Large intestine (tissue), 3 donors: ENCODE measurements around the gene SLFN5. TPM values are rescaled to one million over a fixed set of nuclear protein-coding genes. Genes with fewer than 3 reads are reported as not detected.
"Not testable (repeated sequence)": the region's sequence is repeated elsewhere in the genome, so short reads cannot be mapped to it uniquely, and the experiment has no call there.

Experiments
- DNase-seq, 2 donors: peaks; one replicate each; pipeline versions ENCODE4 v3.0.0 to v3.0.0-alpha.2; 2013
- H3K27ac ChIP-seq: one replicate; pipeline ENCODE4 v1.5.1; 2013; ENCODE audit warnings: low read length
- H3K27me3 ChIP-seq: 2 replicates; pipeline ENCODE4 v1.6.1; 2013; ENCODE audit warnings: low read length; ENCODE audit not compliant: control insufficient read depth, insufficient read depth
- H3K36me3 ChIP-seq: 2 replicates; pipeline ENCODE4 v1.6.1; 2013; ENCODE audit warnings: low read length; ENCODE audit not compliant: control insufficient read depth, insufficient read depth
- H3K4me1 ChIP-seq: one replicate; pipeline ENCODE4 v1.6.1; 2013; ENCODE audit warnings: low read length; ENCODE audit not compliant: control insufficient read depth, insufficient read depth
- H3K4me3 ChIP-seq: one replicate; pipeline ENCODE4 v1.5.1; 2013; ENCODE audit warnings: low read length
- H3K9me3 ChIP-seq: one replicate; pipeline ENCODE4 v1.6.1; 2013; ENCODE audit warnings: mild to moderate bottlenecking, low read depth, low read length, moderate library complexity; ENCODE audit not compliant: control insufficient read depth
- WGBS: methylation state at CpG from one replicate; pipeline ENCODE4 v1.1.5; 2013; ENCODE audit warnings: low lambda C conversion rate; ENCODE audit not compliant: insufficient coverage; 5-methylcytosine and 5-hydroxymethylcytosine counted together
- polyA plus RNA-seq: library from polyadenylated mRNA; unstranded; fragments of 120-200 nt; gene quantifications from one replicate; pipeline ENCODE4 v1.2.1, GENCODE V29; 2013

Gene SLFN5
- polyA plus RNA-seq, 1 donor, result 4.7 TPM

DNA sequence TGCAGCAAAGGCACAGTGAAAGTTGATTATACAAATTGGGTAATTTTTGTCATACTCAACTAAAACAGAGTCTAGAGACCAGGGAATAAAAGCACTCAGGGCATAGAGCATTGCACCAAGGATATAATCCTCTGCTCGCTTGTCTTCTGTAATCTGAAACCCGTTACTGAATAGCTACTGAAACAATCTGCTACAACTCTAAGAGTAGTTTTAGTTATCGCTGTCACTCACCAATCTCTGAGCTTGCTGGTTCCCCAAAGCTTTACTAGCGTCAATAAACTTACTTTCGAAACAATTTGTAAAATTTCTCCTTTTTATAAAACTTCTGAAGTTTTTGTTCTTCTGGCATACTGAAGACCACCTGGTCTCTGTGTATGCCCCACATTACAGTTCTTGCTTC, 25.8 kb upstream of the SLFN5 start:
- Histone ChIP-seq H3K4me1 (no peaks in the 10 kb centered on the region), H3K9me3 (no peaks in the 10 kb centered on the region), H3K36me3 (no peaks in the 10 kb centered on the region), H3K27me3 (no peaks in the 10 kb centered on the region), H3K4me3 (no peak overlapping the region), H3K27ac (no peak overlapping the region)
- 100% methylated on average over 2 of the region's 5 CpGs for WGBS
- DNase-seq, result no peak

DNA sequence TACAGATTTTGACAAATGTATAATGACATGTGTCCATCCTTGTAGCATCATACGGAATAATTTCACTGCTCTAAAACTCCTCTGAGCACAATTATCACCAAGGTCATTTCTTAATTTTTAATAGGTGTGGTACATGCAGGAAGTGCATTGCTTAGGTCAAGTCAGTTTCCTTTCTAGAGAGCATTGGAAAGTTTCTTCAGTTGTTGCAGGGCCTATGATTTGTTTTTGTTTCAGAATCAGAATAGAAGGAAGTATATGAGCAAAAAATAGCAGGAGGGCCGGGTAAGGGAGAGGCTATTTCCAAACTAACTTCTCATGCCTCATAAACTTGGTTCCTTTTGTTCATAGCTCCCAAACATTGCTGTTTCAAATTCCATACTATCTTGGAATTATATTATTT, 24.0 kb upstream of the SLFN5 start:
- Histone ChIP-seq H3K27me3 (no peaks in the 10 kb centered on the region), H3K4me3 (no peak overlapping the region), H3K36me3 (no peaks in the 10 kb centered on the region), H3K4me1 (no peaks in the 10 kb centered on the region), H3K9me3 (no peaks in the 10 kb centered on the region), H3K27ac (no peak overlapping the region)
- DNase-seq, result no peak
- 80% methylated on average over 1 of the region's 2 CpGs for WGBS

DNA sequence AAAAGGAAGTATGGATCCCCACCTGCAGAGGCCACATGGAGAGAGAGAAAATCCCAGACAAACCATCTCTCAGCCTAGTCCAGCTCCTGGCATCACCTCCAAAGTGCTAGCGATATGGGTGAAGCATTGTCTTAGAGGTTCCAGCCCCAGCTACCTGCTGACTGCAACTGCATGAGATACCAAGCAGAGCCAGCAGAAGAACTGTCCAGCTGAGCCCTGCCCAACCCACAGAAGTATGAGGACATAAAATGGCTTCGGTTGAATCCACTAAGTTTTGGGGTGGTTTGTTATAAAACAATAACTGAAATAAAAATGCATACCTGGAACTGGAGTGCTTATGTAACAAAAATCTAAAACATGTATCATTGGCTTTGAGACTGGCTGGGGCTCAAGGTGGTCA, 20.4 kb upstream of the SLFN5 start:
- peaks cover 2% of the 10 kb centered on the region for H3K27me3 ChIP-seq
- H3K9me3 ChIP-seq, result no peaks in the 10 kb centered on the region
- H3K27ac ChIP-seq, result no peak overlapping the region
- no peak overlapping the region for H3K4me3 ChIP-seq
- H3K36me3 ChIP-seq, result no peaks in the 10 kb centered on the region
- no peak for DNase-seq
- no peaks in the 10 kb centered on the region for H3K4me1 ChIP-seq
- WGBS, result no CpG with 5 or more reads among the region's 2 CpGs

DNA sequence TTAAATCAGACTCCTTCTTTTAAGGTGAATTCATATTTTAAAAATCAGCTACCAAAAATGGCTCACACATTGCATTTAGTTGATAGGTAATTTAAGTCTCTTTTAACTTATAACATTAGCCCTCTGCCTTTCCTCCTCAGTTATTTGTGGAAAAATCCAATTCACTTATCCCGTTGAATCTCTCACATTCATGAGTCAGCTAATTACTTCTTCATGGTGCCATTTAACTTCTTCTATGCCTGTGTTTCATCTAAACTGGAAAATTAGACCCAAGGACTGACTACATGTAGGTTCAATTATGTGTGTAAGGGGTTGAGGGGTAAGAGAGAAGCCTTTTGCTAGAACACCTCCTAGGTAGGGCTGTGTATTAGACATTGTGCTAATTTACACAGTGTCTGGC, 18.4 kb upstream of the SLFN5 start:
- no peak overlapping the region for H3K4me3 ChIP-seq
- peaks cover 2% of the 10 kb centered on the region for H3K27me3 ChIP-seq
- no peaks in the 10 kb centered on the region for H3K36me3 ChIP-seq
- DNase-seq, result no peak
- H3K27ac ChIP-seq, result no peak overlapping the region
- WGBS, result no CpG with 5 or more reads among the region's 1 CpG
- no peaks in the 10 kb centered on the region for H3K9me3 ChIP-seq
- H3K4me1 ChIP-seq, result no peaks in the 10 kb centered on the region

DNA sequence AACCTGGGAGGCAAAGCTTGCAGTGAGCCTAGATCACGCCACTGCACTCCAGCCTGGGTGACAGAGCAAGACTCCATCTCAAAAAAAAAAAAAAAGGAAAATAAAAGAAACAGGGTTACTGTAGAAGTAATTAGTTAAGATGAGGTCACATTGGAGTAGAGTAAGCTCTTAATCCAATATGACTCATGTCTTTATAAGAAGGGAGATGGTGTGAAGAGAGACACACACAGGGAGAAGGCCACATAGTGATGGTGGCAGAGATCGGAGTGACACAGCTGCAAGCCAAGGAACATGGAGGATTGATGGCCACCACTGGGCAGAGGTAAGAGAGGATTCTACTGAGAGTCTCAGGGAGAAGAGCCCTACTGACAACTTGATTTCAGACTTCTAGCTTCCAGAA, 15.3 kb upstream of the SLFN5 start:
- H3K27ac ChIP-seq, result no peak overlapping the region
- H3K9me3 ChIP-seq, result no peaks in the 10 kb centered on the region
- no peak for DNase-seq
- H3K36me3 ChIP-seq, result no peaks in the 10 kb centered on the region
- H3K4me1 ChIP-seq, result no peaks in the 10 kb centered on the region
- no CpG with 5 or more reads among the region's 2 CpGs for WGBS
- H3K4me3 ChIP-seq, result no peak overlapping the region
- peaks cover 5% of the 10 kb centered on the region for H3K27me3 ChIP-seq

DNA sequence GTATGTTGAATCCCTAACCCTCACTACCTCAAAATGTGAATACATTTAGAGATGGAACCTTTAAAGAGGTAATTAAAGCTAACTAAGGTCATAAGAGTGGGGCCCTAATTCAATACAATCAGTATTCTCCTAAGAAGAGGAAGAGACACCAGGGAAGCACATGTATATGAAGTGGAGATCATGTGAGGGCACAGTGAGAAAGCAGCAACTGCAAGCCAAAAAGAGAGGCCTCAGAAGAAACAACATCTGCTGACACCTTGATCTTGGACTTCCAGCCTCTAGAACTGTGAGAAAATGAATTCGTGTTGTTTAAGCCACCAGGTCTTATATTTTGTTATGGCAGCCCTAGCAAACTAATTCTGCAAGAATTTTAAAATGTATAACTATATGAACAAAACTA, 13.2 kb upstream of the SLFN5 start:
- Histone ChIP-seq H3K27me3 (peaks cover 5% of the 10 kb centered on the region), H3K27ac (no peak overlapping the region), H3K4me3 (no peak overlapping the region), H3K9me3 (no peaks in the 10 kb centered on the region), H3K4me1 (no peaks in the 10 kb centered on the region), H3K36me3 (no peaks in the 10 kb centered on the region)
- DNase-seq, result no peak
- 86% methylated on average over 1 of the region's 1 CpG for WGBS

DNA sequence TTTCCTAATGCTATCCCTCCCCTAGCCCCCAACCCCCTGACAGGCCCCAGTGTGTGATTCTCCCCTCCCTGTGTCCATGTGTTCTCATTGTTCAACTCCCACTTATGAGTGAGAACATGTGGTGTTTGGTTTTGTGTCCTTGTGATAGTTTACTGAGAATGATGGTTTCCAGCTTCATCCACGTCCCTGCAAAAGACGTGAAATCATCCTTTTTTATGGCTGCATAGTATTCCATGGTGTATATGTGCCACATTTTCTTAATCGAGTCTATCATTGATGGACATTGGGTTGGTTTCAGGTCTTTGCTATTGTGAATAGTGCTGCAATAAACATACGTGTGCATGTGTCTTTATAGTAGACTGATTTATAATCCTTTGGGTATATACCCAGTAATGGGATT, 8.6 kb upstream of the SLFN5 start:
- not testable (repeated sequence) for H3K36me3 ChIP-seq, H3K27me3 ChIP-seq, DNase-seq, H3K4me3 ChIP-seq, H3K4me1 ChIP-seq, H3K9me3 ChIP-seq, H3K27ac ChIP-seq
- WGBS, result no CpG with 5 or more reads among the region's 4 CpGs

DNA sequence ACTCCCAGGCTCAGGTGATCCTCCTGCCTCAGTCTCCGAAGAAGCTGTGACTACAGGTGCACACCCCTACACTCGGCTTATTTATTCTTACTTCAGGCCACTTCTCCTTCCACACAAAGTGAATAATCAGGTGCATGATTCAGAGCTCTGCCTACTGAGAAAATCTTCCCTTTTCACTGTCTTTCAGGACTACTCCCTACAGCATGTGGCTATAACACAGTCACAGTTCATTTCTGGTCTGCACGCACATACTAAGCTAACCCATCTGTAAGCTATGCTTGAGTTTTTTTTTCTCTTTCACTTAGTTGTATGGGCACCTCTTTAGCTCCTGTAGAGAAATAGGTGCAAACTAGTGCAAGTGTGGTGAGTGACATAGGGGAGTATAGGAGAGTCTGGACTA, 7.6 kb upstream of the SLFN5 start:
- Histone ChIP-seq H3K27me3 (peaks cover 5% of the 10 kb centered on the region), H3K36me3 (no peaks in the 10 kb centered on the region), H3K9me3 (no peaks in the 10 kb centered on the region), H3K4me3 (no peak overlapping the region), H3K4me1 (no peaks in the 10 kb centered on the region), H3K27ac (no peak overlapping the region)
- WGBS, result no CpG with 5 or more reads among the region's 3 CpGs
- no peak for DNase-seq

DNA sequence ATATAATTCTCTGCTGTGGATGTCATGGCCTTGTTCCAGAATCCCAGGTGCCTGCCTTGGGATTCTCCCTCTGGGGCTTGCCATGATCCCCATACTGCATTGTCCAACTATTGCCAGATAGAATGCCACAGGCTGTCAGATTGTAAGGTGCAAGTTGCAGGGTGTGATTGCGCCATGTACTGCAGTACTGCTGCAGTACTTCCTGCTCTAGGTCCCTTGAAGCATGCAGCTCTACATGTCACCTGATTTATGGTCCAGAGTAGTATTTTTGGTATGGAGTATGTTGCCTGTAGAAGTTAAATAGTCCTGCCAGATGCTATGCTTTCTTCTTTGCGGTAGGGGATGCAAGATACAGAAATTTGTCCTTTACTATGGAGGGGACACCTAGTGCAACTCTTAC, 7.0 kb upstream of the SLFN5 start:
- H3K36me3 ChIP-seq, result no peaks in the 10 kb centered on the region
- H3K27me3 ChIP-seq, result peaks cover 5% of the 10 kb centered on the region
- H3K4me3 ChIP-seq, result no peak overlapping the region
- no peak for DNase-seq
- no peaks in the 10 kb centered on the region for H3K9me3 ChIP-seq
- no peak overlapping the region for H3K27ac ChIP-seq
- H3K4me1 ChIP-seq, result no peaks in the 10 kb centered on the region
- WGBS, result no CpG with 5 or more reads among the region's 2 CpGs

DNA sequence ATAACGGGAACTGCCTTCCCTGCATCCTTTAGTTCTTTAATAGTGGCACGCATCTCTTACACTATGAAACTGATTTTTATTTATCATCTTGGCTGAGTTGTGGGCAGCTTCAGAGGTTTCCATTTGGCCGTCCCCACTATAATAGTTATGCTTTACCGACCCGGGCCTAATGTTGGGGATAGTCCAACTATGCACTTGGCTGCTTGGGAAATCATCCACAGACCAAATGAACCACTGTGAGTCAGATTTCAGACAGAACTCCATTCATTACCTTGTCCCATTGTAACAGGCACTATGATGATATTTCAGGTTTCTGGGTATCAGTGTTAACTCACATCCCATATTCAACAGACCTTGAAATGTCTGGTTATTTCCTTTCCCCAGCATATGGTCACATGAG, 6.1 kb upstream of the SLFN5 start:
- Histone ChIP-seq H3K9me3 (no peaks in the 10 kb centered on the region), H3K36me3 (no peaks in the 10 kb centered on the region), H3K27me3 (peaks cover 4% of the 10 kb centered on the region), H3K27ac (no peak overlapping the region), H3K4me3 (no peak overlapping the region), H3K4me1 (peaks cover 3% of the 10 kb centered on the region)
- DNase-seq, result no peak
- 100% methylated on average over 3 of the region's 5 CpGs for WGBS

DNA sequence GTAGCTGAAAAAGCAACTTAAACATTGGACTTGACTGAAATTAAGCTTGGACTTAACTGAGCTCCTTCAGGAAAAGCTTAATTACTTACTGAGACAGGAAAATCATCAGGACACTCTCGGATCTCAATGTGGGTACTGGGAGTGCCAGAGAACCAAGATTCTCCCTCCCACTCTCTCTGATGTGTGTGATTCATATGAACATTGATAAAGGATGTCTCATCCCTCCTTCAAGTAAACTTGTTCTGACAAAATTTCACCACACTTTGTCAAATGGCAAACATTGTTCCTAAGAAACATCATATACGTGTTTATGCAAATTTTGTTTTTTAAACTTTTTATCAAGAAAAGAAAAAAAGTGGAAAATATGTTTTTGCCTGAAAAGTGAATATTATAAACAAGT, 4.1 kb upstream of the SLFN5 start:
- H3K36me3 ChIP-seq, result no peaks in the 10 kb centered on the region
- H3K4me1 ChIP-seq, result peaks cover 6% of the 10 kb centered on the region
- H3K27ac ChIP-seq, result no peak overlapping the region
- no peaks in the 10 kb centered on the region for H3K9me3 ChIP-seq
- 100% methylated on average over 1 of the region's 2 CpGs for WGBS
- DNase-seq, result no peak
- H3K27me3 ChIP-seq, result peaks cover 4% of the 10 kb centered on the region
- H3K4me3 ChIP-seq, result no peak overlapping the region
